Upper lobe of left lung (tissue), 4 donors: ENCODE results near the gene CABP1.

ENCODE experiments used
- POLR2A ChIP-seq, 4 donors: fragments of 450-650 bp; IDR thresholded peaks; one replicate each; pipeline ENCODE4 v1.5.1; 2016 to 2017; ENCODE audit warnings: antibody characterized with exemption in 4 of 4, mild to moderate bottlenecking in 2 of 4
- POLR2AphosphoS5 ChIP-seq, 2 donors: sonication (generic); formaldehyde crosslinking; IDR thresholded peaks; one replicate each; pipeline ENCODE4 v1.5.1; 2017; ENCODE audit warnings: antibody characterized with exemption in 2 of 2
- TF ChIP-seq, protein P1 (sequence below), 6 experiments: fragments of 450-650 bp in 4 of 6; fragments of 200-600 bp in 2 of 6; sonication (generic) in 2 of 6; IDR thresholded peaks; one replicate each; pipeline ENCODE4 v1.5.1; 2016 to 2019; ENCODE audit warnings: antibody characterized with exemption in 6 of 6

DNA sequence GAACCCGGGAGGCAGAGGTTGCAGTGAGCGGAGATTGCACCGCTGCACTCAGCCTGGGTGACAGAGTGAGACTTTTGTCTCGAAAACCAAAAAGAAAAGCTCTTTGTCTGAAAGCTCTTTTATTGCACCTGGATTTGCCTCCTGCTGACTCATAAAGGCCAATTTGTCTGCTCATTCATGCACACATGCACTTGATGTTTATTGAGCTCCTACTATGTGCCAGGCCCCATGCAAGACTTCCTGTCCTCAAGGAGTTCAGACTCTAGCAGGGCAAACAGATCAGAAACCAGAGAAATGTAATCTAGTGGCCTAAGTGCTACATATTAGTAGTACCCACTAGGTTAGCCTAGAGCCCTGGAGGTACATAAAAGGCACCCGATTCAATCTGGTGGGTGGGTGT, 30.2 kb downstream of the CABP1 start:
- TF ChIP-seq, protein P1, sequence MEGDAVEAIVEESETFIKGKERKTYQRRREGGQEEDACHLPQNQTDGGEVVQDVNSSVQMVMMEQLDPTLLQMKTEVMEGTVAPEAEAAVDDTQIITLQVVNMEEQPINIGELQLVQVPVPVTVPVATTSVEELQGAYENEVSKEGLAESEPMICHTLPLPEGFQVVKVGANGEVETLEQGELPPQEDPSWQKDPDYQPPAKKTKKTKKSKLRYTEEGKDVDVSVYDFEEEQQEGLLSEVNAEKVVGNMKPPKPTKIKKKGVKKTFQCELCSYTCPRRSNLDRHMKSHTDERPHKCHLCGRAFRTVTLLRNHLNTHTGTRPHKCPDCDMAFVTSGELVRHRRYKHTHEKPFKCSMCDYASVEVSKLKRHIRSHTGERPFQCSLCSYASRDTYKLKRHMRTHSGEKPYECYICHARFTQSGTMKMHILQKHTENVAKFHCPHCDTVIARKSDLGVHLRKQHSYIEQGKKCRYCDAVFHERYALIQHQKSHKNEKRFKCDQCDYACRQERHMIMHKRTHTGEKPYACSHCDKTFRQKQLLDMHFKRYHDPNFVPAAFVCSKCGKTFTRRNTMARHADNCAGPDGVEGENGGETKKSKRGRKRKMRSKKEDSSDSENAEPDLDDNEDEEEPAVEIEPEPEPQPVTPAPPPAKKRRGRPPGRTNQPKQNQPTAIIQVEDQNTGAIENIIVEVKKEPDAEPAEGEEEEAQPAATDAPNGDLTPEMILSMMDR (IDR thresholded peaks at IDR 0.05): no peak
- TF ChIP-seq POLR2A (IDR thresholded peaks at IDR 0.05) (no peak), POLR2AphosphoS5 (IDR thresholded peaks at IDR 0.05) (no peak)
